SU-DHL-6 (cell line): ENCODE results near the gene RAD51B.

Experiments used
- EZH2phosphoT487 ChIP-seq: fragments of 200-600 bp; sonication (generic), shearing (Covaris generic); conservative IDR thresholded peaks from 2 replicates; pipeline ENCODE4 v1.6.1; 2018; ENCODE audit warnings: mild to moderate bottlenecking, antibody characterized with exemption, low read length, moderate library complexity, mixed read lengths
- TF ChIP-seq, protein P1 (sequence below): fragments of 200-600 bp; sonication (generic); IDR thresholded peaks from one replicate; pipeline ENCODE4 v1.5.1; 2017; ENCODE audit warnings: antibody characterized with exemption, mild to moderate bottlenecking, low read length, moderate library complexity; ENCODE audit not compliant: insufficient read depth, poor library complexity, severe bottlenecking

- TF ChIP-seq, protein P1, sequence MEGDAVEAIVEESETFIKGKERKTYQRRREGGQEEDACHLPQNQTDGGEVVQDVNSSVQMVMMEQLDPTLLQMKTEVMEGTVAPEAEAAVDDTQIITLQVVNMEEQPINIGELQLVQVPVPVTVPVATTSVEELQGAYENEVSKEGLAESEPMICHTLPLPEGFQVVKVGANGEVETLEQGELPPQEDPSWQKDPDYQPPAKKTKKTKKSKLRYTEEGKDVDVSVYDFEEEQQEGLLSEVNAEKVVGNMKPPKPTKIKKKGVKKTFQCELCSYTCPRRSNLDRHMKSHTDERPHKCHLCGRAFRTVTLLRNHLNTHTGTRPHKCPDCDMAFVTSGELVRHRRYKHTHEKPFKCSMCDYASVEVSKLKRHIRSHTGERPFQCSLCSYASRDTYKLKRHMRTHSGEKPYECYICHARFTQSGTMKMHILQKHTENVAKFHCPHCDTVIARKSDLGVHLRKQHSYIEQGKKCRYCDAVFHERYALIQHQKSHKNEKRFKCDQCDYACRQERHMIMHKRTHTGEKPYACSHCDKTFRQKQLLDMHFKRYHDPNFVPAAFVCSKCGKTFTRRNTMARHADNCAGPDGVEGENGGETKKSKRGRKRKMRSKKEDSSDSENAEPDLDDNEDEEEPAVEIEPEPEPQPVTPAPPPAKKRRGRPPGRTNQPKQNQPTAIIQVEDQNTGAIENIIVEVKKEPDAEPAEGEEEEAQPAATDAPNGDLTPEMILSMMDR: no peak
- no peak for TF ChIP-seq EZH2phosphoT487
Observed at GRCh38 chr14:68236582-68237458, 417.2 kb downstream of the RAD51B start.
